GM19463 (cell line): ENCODE measurements around the gene ABLIM2.
"Not testable (repeated sequence)": the region's sequence is repeated elsewhere in the genome, so short reads cannot be mapped to it uniquely, and the experiment has no call there.

ENCODE experiments used
- ATAC-seq: cut with Tn5 transposase; IDR thresholded peaks from one replicate; pipeline ENCODE4 v1.9.1; 2021; ENCODE audit warnings: mild to moderate bottlenecking, moderate library complexity; ENCODE audit not compliant: unreplicated experiment

ABLIM2 gene

DNA sequence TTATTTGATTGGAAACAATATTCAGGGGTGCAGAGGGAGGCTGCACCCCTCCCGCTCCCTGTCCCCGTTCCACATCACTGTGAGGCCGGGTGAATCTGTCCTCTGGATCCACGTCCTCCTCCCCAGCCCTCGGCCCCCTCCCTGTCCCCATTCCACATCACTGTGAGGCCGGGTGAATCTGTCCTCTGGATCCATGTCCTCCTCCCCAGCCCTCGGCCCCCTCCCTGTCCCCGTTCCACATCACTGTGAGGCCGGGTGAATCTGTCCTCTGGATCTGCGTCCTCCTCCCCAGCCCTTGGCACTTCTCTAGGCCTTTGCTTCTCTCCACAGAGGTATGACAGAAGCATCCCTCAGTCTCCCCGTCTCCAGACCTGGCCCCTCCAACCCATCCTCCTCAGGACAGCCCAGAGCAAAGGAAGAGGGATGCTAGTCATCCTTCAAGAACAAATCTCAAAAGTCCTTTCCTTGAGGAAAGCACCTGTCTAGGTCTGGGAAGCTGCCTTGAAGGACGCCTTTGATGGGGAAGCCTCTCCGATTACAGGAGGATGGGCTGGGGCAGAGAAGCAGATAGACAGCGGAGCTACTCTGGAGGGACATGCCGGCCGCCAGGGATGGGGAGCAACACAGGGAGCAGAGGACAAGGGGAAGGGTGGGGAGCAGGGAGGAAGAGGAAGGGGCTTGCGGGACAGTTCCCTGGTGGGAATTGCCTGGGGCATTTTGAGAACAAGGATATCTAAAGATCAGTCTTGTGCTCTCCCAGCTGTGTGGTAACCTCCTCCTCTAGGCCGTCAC is 208.1 kb downstream of the ABLIM2 start:
- ATAC-seq = no peak

DNA sequence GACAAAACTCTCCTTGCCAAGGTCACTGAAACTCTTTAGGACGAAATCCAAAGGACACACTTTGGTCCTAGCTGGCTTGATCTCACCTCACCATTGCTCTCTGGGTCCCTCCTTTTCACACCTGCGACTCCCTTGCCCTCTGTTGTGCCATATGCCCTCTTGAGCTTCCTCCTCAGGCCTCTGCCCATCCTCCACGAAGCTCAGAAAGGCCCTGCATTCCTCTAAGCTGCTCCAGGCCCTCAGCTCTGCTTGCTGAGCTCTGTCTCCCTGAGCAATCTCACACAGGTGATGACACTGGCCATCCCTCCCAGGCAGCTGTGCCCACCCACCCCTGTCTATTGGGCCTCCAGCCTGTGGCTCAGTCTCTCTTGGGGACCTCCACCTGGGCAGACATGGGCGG is 208.9 kb downstream of the ABLIM2 start:
- no peak for ATAC-seq

DNA sequence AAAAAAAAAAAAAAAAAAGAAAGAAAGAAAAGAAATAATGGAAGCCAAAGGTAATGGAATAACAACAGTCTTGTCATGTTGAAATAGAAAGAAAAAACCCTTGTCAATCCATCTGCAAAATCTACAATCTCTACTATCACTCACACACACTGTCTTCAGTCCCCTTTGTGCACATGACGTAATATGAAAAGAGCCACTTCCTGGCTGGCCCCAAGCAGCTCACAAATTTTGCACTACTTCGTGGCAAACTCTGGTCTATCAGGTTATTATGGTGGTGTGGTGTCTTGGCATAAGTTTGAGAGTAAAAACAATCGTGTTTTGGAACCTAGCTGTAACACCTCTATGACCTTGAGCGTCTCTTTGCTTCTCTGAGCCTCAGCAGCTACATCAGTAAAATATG is 210.7 kb downstream of the ABLIM2 start:
- no peak for ATAC-seq

DNA sequence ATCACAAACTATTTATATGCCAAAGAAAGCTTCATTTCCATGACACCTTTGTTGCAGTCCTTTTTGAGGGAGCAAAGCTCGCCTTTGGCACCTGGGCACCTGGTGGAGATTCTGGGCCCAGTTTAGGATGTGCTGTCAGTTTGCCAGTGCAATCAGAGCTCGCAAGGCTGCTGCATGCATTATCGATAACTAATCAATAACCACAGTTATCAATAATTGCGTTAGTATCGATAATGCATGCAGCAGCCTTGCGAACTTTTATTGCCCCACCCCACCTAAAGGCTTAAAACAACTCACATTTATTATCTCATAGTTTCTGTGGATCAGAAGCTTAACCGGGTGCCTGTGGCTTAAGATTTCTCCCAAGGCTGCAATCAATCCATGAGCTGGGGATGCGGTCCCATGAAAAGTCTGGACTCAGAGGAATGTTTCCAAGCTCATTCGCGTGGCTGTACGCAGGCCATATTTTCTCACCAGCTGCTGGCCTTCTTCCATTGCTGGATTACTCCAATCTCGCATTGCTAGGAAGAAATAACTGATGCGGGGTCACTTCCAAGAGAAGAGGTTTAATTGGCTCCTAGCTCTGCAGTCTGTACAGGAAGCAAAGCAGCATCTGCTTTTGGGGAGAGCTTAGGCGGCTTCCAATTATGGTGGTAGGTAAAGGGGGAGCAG is 212.8 kb downstream of the ABLIM2 start:
- no peak for ATAC-seq

DNA sequence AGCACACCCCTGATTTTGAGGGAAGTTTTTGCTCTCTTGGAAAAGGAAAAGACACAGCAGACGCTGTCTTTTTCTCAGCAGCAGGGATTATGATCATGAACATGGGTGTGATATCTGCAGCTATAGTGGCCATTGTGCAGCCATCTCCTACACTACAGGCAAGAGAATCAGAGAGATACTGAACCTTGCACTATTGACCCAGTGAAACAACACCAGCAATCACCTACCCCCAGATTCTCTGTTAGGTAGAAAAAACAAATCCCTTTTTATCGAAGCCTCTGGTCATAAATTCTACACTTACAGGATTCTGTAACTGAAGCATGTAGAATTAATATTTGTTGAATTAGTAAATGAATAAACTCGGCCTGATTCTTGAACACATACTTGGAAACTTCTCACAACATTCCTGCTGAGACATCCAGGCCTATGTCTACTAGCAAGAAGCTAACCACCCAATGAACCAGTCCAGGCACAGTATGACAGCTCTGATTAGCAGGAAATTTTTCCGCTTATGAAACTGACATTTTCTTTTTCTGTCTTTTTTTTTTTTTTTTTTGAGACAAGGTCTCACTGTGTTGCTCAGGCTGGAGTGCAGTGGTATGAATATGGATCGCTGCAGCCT is 213.9 kb downstream of the ABLIM2 start:
- no peak for ATAC-seq

DNA sequence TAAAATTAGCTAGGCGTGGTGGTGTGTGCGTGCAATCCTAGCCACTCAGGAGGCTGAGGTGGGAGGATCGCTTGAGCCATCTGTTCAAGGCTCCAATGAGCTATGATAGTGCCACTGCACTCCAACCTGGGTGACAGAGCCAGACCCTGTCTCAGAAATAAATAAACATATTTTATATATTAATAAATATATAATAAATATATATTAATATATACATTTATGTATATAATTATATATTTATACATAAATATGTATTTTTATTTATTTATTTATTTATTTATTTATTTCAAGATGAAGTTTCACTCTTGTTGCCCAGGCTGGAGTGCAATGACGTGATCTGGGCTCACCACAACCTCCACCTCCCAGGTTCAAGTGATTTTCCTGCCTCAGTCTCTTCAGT is 214.9 kb downstream of the ABLIM2 start:
- ATAC-seq = not testable (repeated sequence)

DNA sequence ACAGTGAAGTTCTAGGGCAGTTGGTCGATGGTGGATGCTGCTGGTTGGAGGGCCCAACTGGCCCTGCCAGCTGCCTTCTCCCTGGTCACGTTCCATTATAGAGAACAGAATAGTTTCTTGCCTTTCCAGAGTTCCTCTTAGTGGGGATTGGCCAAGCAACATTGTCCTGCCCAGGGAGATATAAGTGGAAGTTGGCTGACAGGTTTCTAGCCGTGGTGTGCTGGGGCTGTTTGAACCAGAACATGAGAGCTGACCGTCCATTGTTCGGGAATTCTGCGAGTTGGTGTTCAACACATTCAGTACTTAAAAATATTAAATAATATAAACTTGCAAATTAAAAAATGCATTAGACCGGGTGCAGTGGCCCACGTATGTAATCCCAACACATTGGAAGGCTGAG is 215.4 kb downstream of the ABLIM2 start:
- no peak for ATAC-seq

DNA sequence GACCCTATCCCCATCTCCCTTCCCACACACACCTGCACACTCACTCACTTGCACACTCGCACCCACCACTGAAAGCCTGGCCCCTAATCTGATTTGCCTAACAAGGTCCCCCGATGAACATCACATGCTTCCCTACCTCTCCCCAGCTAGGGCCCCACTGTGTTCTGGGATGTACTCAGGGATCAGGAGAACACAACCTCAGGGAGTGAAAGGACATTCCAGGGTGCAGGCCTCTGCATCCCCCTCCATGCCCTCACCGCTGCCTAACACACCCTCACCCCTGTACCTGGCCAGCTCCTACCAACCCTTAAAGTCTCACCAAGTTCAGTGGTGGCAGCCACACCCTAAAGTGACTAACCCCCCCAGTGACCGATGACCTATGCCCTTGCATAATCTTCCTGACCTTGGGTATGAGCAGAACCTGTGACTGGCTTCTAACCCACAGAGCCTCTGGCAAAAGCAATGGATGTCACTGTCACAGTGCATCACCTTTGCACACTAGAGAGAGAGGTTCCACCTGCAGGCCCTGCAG is 216.6 kb downstream of the ABLIM2 start:
- no peak for ATAC-seq

DNA sequence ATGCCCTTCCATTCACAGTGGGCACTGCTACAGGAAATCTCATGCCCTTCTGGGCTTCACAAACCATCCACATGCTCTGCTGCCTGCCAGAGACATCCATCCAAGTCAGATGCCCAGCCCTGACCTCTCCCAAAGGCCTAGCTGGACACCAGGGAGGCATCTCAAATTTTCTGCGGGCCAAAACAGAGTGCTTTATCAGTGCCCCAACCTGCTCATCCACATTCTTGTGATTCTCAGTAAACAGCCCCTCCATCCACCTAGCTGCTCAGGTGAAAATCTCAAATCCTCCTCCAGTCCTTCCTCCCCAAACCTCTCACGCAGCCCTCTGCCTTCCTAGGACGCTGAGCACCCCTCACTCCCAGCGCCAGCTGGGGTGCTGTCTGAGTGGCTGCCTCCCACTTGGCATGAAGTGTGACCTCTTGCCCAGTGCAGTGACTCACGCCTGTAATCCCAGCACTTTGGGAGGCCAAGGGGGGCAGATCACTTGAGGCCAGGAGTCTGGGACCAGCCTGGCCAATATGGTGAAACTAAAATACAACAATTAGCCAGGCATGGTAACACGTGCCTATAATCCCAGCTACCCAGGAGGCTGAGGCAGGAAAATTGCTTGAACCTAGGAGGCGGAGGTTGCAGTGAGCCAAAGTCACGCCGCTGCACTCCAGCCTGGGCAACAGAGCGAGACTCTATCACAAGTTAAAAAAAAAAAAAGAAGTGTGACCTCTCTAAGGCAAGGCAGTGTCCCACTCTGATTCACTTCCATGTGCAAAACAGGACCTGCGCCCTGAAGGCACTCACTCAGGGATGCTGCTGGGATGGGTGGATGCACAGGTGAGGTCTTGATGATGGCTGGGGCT is 217.3 kb downstream of the ABLIM2 start:
- no peak for ATAC-seq

DNA sequence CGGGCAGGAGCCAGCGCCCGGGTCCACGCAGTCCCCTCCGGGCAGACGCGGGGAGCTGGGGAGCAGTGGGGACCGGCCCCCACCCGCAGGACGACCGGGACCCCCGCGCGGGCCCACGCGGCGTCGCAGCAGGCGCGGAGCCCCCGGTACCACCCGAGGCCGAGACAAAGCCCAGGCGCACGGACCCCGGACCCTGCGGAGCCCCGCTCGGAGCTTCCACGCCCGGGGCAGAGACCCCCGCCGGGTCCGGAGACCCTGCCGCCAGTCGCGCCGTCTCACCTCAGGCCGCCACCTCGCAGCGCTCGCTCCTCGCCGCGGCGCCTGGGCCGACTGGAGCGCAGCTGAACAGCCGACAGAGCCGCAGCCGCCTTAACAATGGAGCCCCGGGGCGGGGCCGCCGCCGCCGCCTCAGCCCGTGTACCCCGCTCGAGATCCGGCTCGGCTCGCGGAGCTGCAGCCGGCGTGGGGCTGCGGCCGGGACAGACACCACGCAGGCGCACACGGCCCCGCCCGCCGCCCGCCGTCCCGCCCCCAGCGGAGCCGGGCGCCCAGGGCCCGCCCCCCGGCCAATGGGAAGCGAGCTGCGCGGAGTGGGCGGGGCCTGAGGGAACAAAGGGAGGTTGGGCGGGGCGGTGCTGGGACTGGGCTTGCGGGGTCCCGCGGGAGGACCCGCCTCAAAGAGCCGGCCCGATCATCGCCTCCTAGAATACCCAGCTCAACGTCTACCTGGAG is 219.1 kb downstream of the ABLIM2 start, which contains the start of gene AFAP1:
Gene AFAP1, minus strand, starts transcription at position 485 of the 732 bp plus-strand sequence. CDS start 67,783 bp downstream, outside the sequence.
- ATAC-seq = peak; percentile 94

DNA sequence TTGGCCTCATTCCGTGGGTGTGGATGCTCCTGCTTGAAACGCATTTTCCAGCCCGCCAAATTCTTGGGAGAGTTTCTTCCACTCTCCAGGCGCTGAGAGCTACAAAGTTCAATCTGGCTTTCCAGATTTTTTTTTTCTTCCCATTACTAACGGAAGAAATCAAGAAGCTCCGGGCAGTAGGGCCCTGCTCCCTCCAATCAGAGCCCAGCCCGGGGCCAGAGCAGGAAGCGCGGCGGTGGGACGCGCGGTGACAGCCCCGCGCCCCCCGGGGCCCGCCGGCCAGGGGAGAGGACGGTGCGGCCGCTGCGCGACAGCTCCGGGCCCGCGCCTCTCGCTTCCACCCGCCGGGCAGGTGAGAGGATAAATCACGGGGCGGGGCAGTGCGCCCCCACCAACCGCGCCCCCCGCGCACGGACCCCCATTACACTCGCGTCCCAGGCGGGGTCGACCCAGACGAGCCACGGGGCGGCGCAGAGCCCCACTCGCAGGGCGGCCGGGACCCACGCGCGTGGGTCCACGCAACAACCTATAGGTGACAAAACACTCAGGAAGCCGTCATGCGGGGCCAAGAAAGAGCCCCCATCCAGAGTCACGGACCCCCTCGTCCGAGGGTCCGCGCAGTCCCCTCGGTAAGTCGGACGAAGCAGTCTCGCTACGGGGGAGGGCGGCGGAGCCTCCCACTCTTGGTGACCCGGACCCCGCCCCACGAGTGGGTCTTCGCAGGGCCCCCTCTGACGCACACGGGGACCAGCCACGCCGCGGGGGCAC is 219.8 kb downstream of the ABLIM2 start:
- ATAC-seq = no peak

DNA sequence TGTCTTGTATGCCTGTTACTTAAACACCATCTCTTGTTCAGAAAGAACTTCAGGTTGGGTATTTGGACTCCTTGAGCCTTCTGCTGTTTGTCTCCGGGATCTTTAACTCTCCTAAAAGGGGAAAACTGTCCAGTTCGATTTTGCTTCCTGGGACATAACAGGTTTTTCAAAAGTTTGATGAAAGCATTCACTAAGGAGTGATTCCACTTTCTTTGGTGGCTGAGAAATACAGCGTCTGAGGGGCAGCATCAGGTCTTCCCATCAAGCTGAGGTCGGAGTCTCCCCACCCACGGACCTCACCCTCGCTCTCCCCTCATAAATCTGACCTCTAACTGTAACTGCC is 220.4 kb downstream of the ABLIM2 start:
- no peak for ATAC-seq

DNA sequence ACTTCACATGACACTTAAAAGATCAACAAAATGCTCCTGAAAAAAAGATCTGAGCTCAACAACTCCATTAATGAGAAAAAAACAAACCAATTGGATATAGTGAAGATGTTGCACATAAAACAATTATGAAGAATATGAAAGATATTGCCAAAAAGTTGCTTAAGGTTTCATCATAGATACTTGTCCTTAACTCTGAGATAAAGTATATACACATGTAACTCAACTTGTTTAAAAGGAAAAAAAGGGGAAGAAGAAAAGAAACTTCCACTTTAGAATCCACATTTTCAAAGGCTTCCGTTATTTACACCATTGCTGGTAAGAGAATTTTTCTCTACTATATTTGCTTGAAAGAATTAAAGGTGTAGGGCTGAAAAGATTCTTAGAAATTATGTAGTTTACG is 221.6 kb downstream of the ABLIM2 start:
- no peak for ATAC-seq

DNA sequence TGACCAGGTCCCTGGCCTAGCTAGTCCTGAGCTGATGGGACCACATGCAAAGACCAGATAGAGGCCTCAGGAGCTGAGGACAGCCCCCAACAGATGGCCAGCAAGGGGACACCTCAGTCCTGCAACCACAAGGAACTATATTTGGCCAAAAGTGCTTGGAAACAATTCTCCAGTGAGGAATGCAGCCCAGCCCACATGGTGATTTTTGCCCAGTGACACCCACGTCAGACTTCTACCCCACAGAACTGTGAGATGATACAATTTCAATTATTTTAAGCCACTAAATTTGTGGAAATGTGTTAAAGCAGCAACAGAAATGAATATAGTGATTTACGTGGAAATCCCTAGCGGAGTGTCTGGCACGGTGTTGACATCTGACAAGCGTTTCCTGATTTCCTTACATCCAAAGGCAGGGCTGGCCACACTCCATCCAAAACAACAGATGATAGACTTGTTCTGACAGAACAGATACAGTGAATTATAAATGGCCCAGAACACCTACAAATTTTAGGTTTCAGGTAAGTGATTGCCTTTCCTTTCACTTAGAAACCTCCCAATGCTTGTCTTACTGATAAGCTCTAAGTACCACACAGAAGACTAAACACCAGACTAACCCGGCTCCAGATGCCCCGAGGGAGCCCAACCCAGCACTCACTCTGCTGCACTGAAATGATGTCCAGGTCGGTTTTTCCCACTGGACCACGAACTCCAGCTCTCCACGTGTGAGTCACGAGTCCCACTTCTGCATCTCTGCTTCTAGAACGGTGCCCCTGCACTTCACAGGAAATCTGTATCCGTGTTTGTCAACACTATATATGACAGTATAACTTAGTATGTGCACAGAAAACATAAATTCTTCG is 224.7 kb downstream of the ABLIM2 start:
- ATAC-seq = no peak

DNA sequence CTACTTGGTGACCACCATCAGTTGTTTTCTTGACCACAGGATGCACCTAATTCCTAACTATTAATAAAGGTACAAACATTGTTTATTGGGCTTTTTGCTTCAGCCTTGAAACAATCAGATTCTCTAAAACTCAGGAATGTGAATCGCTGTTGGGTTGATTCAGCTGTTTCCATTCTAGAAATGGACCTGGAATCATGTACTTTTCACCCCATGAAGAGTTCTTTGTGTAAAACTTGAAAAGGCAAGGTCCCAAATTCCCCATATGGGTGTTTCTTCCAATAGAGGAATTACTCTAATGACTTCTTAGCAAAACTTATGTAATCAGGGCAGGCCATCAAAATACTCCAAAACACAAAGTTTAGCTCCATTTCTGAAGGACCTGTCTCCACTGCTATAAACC is 226.3 kb downstream of the ABLIM2 start:
- ATAC-seq = no peak

DNA sequence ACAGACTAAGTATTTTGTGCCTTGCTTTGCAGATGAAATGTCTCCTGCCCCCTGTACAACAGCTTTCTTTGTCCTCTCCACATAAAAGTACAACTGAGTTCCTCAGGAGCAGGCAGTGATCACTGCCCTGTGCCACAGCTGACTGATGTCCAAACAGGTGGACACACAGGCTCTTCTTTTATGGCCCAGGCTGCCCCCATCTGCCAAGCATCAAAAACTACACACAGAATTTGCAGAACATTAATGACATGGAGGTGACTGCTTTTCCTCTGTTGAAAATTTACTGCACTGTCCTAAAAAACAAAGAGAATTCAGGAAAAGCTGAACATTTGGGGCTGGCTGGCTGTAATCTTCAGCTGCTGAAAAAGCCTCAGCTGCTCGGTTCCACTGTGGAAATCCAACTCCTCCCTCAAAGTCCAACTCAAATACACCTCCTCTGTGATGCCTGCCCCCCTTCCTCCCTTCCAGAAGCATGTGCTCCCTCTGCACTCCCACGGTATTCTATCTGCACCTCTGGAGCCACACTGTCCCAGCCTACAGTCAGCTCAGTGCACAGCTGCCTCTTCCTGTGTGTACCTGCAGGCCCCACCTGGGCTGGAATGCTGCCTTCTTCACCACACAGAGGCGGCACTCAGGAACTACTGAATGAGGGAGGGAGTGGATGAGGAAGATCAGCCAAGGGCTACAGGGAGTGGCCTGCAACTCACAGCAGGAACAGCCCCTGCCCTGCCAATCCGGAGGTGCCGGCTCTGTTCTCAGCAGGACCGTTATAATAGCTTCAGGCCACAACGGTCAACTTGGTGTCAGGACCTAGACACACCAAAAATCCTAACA is 229.3 kb downstream of the ABLIM2 start:
- no peak for ATAC-seq

DNA sequence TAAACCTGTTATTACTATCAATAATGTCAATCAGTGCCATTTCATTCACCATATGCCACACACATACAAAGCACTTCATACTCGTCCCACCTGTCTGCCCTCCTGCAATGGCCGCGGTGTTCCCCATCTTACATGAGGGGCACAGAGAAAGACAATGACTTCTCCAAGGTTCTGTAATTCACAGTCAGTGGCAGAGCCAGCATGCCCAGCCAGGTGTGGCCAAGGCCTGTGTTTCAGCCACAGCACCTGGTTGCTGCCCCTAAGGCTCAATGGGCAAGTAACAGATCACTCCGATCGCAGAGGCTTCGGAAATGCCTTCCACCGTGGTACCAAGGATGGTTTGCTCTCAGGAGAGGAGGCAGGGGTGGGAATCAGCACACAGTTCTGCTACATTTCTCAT is 229.9 kb downstream of the ABLIM2 start:
- no peak for ATAC-seq

DNA sequence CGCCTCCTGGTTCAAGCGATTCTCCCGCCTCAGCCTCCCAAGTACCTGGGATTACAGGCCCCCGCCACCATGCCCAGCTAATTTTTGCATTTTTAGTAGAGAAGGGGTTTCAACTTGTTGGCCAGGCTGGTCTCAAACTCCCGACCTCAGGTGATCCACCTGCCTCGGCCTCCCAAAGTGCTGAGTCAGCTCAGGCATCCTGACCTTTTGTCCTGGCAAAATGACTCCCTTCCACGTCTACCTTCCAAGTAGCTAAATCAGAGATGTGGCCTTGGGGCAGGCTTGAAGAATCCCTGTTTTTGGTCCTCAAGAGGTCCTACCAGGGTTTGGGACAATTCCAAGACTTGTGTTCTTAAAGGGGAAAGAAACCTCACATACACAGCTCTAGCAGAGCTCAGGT is 231.8 kb downstream of the ABLIM2 start:
- no peak for ATAC-seq
